PFSK-1 (cell line): ENCODE results near the gene AK8.

Source experiments
- POLR2AphosphoS5 ChIP-seq: IDR thresholded peaks from 2 replicates; pipeline ENCODE4 v1.6.1; 2012; ENCODE audit warnings: low read depth, mild to moderate bottlenecking, control low read depth, low read length, moderate library complexity
- REST ChIP-seq, 2 experiments: IDR thresholded peaks; 2 replicates each; pipeline versions ENCODE4 v1.6.1 to v1.8.0; 2011 to 2012; ENCODE audit warnings: low read depth in 2 of 2, low read length in 2 of 2, control low read depth in 1 of 2, inconsistent platforms in 1 of 2, mild to moderate bottlenecking in 1 of 2, moderate library complexity in 1 of 2; ENCODE audit not compliant: insufficient read depth in 1 of 2
- TAF1 ChIP-seq: IDR thresholded peaks from 2 replicates; pipeline ENCODE4 v1.6.1; 2012; ENCODE audit warnings: low read length, control low read depth, borderline replicate concordance; ENCODE audit not compliant: insufficient read depth

- TF ChIP-seq REST (IDR thresholded peaks at IDR 0.05; ENCODE audit: insufficient read depth in 1 of 2, low read depth in 2 of 2, low read length in 2 of 2) (no peak), TAF1 (no peak), POLR2AphosphoS5 (no peak)
Measured at GRCh38 chr9:132832171-132832881, 45.8 kb downstream of the AK8 start.
